Loucy (cell line): Measurements from ENCODE around the gene LARP4B.

Source experiments
- CTCF ChIP-seq: fragments of 200-600 bp; sonication (generic); conservative IDR thresholded peaks from 2 replicates; pipeline ENCODE4 v1.5.1; 2014; ENCODE audit warnings: mild to moderate bottlenecking, antibody characterized with exemption, low read length
- EZH2phosphoT487 ChIP-seq: fragments of 200-600 bp; IDR thresholded peaks from 2 replicates; pipeline ENCODE4 v1.6.1; 2018; ENCODE audit warnings: antibody characterized with exemption, mild to moderate bottlenecking, moderate library complexity, borderline replicate concordance

GRCh38 chr10:978826-979421 is 47.4 kb upstream of the LARP4B start:
- TF ChIP-seq EZH2phosphoT487 (no peak), CTCF (no peak)
